GM12878 (cell line): Measurements from ENCODE around the gene SFXN5. TPM values are rescaled to one million over a fixed set of nuclear protein-coding genes. Genes with fewer than 3 reads are reported as not detected.

ENCODE experiments used
- ATAC-seq: fragments of 200-7000 bp; cut with Tn5 transposase; 3 replicates; pipeline ENCODE4 v1.9.1; 2020; ENCODE audit warnings: mild to moderate bottlenecking, moderate library complexity
- BruUV-seq: library from RNA; stranded (reverse); fragments of 400-500 nt; replicated peaks from 2 replicates; lab custom pipeline; 2021; lab: Mats Ljungman, UMichigan
- CTCF ChIA-PET: fragments of 300-600 bp; sonication (Branson Sonifier 250); formaldehyde crosslinking; extraction: SDS; loops from one replicate; lab custom pipeline; 2021; ENCODE audit warnings: inconsistent platforms; lab: Yijun Ruan, JAX
- POLR2A ChIA-PET: fragments of 350-600 bp; formaldehyde crosslinking; extraction: SDS; loops from one replicate; lab custom pipeline; 2021; ENCODE audit warnings: inconsistent platforms; lab: Charles Lee
- RAD21 ChIA-PET: fragments of 300-600 bp; sonication (Branson Sonifier 250); formaldehyde crosslinking; loops from one replicate; lab custom pipeline; 2023; ENCODE audit warnings: antibody characterized with exemption; ENCODE audit not compliant: unreplicated experiment; lab: Charles Lee
- SMC1A ChIA-PET: fragments of 300-600 bp; sonication (Branson Sonifier 250); formaldehyde crosslinking; loops from one replicate; lab custom pipeline; 2023; ENCODE audit not compliant: unreplicated experiment, uncharacterized antibody; lab: Charles Lee
- DNase-seq: peaks from one replicate; pipeline ENCODE4 v3.0.0-alpha.2; 2011; ENCODE audit warnings: low read depth, low spot score
- FAIRE-seq: peaks from 3 replicates; lab custom pipeline; 2011; peaks lifted over from hg19 to GRCh38; lab: Jason Lieb, UNC
- H2AFZ ChIP-seq: 2 replicates; pipeline ENCODE4 v1.6.0; 2011; ENCODE audit warnings: low read depth, low read length, control low read depth; ENCODE audit not compliant: control insufficient read depth
- H3K27ac ChIP-seq: 2 replicates; pipeline ENCODE4 v1.5.1; 2011; ENCODE audit warnings: control low read depth; ENCODE audit not compliant: control insufficient read depth, insufficient read depth
- H3K27me3 ChIP-seq, 2 experiments: replicated peaks in 1 of 2; 2 replicates each; pipeline versions ENCODE4 v1.6.0 to v1.6.1; 2011; ENCODE audit warnings: low read length in 1 of 2; ENCODE audit not compliant: control insufficient read depth in 2 of 2, insufficient read depth in 2 of 2
- H3K36me3 ChIP-seq, 2 experiments: 2 replicates each; pipeline ENCODE4 v1.5.1; 2011; ENCODE audit warnings: low read length in 1 of 2; ENCODE audit not compliant: control insufficient read depth in 2 of 2, insufficient read depth in 2 of 2
- H3K4me1 ChIP-seq: 2 replicates; pipeline ENCODE4 v1.6.1; 2011; ENCODE audit warnings: mild to moderate bottlenecking, low read length, moderate library complexity, mixed read lengths; ENCODE audit not compliant: control insufficient read depth, insufficient read depth
- H3K4me2 ChIP-seq: 2 replicates; pipeline ENCODE4 v1.6.0; 2011; ENCODE audit warnings: control low read depth; ENCODE audit not compliant: control insufficient read depth, insufficient read depth
- H3K4me3 ChIP-seq: fragments of 200-600 bp; sonication (generic); 2 replicates; pipeline ENCODE4 v1.5.1; 2016
- H3K79me2 ChIP-seq: 2 replicates; pipeline ENCODE4 v1.6.0; 2011; ENCODE audit warnings: low read length; ENCODE audit not compliant: control insufficient read depth, insufficient read depth
- H3K9ac ChIP-seq: 2 replicates; pipeline ENCODE4 v1.8.0; 2011; ENCODE audit warnings: low read length, control low read depth, mixed read lengths; ENCODE audit not compliant: control insufficient read depth, insufficient read depth
- H3K9me3 ChIP-seq: replicated peaks from 3 replicates; pipeline ENCODE4 v1.5.1; 2011; ENCODE audit warnings: mild to moderate bottlenecking, low read length; ENCODE audit not compliant: control insufficient read depth, insufficient read depth
- H4K20me1 ChIP-seq: 2 replicates; pipeline ENCODE4 v1.6.0; 2011; ENCODE audit not compliant: control insufficient read depth, insufficient read depth
- ATF7 ChIP-seq: fragments of 450-650 bp; IDR thresholded peaks from 2 replicates; pipeline ENCODE4 v1.6.1; 2016; ENCODE audit warnings: low read depth, mild to moderate bottlenecking
- BCLAF1 ChIP-seq: fragments of 450-650 bp; IDR thresholded peaks from 2 replicates; pipeline ENCODE4 v1.6.1; 2017; ENCODE audit warnings: antibody characterized with exemption, mild to moderate bottlenecking, moderate library complexity
- CEBPB ChIP-seq, 2 experiments: fragments of 150-350 bp in 1 of 2; IDR thresholded peaks; 2 replicates each; pipeline ENCODE4 v1.6.1; 2012 to 2014; ENCODE audit warnings: low read depth in 2 of 2, low read length in 2 of 2, borderline replicate concordance in 1 of 2, inconsistent platforms in 1 of 2
- E2F4 ChIP-seq: IDR thresholded peaks from 2 replicates; pipeline ENCODE4 v1.6.1; 2012; ENCODE audit warnings: low read depth, low read length, improper control_type of control experiment
- HDAC6 ChIP-seq: fragments of 200-600 bp; sonication (generic); IDR thresholded peaks from one replicate; pipeline ENCODE4 v1.8.0; 2017; ENCODE audit warnings: antibody characterized with exemption; ENCODE audit not compliant: unreplicated experiment
- KAT2A ChIP-seq: conservative IDR thresholded peaks from 2 replicates; pipeline ENCODE4 v1.6.1; 2011; ENCODE audit warnings: low read depth, low read length; ENCODE audit not compliant: control insufficient read depth
- NFYB ChIP-seq: IDR thresholded peaks from 2 replicates; pipeline ENCODE4 v1.6.1; 2011; ENCODE audit warnings: low read depth, mild to moderate bottlenecking, low read length, improper control_type of control experiment, moderate library complexity; ENCODE audit not compliant: insufficient read depth
- PAX5 ChIP-seq: IDR thresholded peaks from 2 replicates; pipeline ENCODE4 v1.6.1; 2011; ENCODE audit warnings: low read depth, low read length, borderline replicate concordance
- PAX8 ChIP-seq: fragments of 450-650 bp; IDR thresholded peaks from 2 replicates; pipeline ENCODE4 v1.6.1; 2017; ENCODE audit warnings: mild to moderate bottlenecking, moderate library complexity
- RAD21 ChIP-seq: IDR thresholded peaks from 2 replicates; pipeline ENCODE4 v1.6.1; 2011; ENCODE audit warnings: mild to moderate bottlenecking, low read depth, low read length, moderate library complexity; ENCODE audit not compliant: insufficient read depth
- SMC3 ChIP-seq: IDR thresholded peaks from 2 replicates; pipeline ENCODE4 v1.6.1; 2011; ENCODE audit warnings: low read length, improper control_type of control experiment, borderline replicate concordance
- SP1 ChIP-seq: IDR thresholded peaks from one replicate; pipeline ENCODE4 v1.6.1; 2011; ENCODE audit warnings: low read depth, low read length
- ZNF24 ChIP-seq: fragments of 450-650 bp; IDR thresholded peaks from 2 replicates; pipeline ENCODE4 v1.6.1; 2017; ENCODE audit warnings: antibody characterized with exemption, mild to moderate bottlenecking
- WGBS: methylation state at CpG from one replicate; pipeline ENCODE4 v1.1.6; 2016; ENCODE audit warnings: low lambda C conversion rate; ENCODE audit not compliant: insufficient replicate concordance, insufficient coverage; ENCODE audit errors: missing lambda C conversion rate; 5-methylcytosine and 5-hydroxymethylcytosine counted together
- in situ Hi-C: fragments of 300-500 bp; cut with MboI; formaldehyde crosslinking; loops from 9 replicates; pipeline ENCODE4 v1.14.3; 2018; ENCODE audit warnings: mixed read lengths
- intact Hi-C: fragments of 100-400 bp; cut with micrococcal nuclease; formaldehyde crosslinking; loops from one replicate; pipeline ENCODE4 v1.14.2; 2022; ENCODE audit not compliant: unreplicated experiment
- polyA plus RNA-seq, 11 experiments: library from polyadenylated mRNA; depleted of rRNA in 4 of 11; unstranded in 6 of 11; stranded (reverse) in 5 of 11; fragments of >200 nt; fragmentation: Nextera tagmentation in 4 of 11; fragmentation: Illumina TruSeq in 1 of 11; extraction: Ambion mirVana in 4 of 11; extraction: Trizol in 1 of 11; gene quantifications; 1 replicate in 1 of 11; 2 replicates in 10 of 11; pipeline versions ENCODE4 v1.2.1 to v1.2.3, GENCODE V29; 2011 to 2016; ENCODE audit warnings: inconsistent platforms in 2 of 11, missing spikeins in 2 of 11, low read depth in 1 of 11
- total RNA-seq, 4 experiments: library from RNA; depleted of rRNA in 3 of 4; stranded (reverse); fragments of >200 nt in 3 of 4; fragmentation: Illumina TruSeq in 1 of 4; extraction: Trizol in 1 of 4; gene quantifications; 2 replicates each; pipeline versions ENCODE4 v1.2.1 to v1.2.3, GENCODE V29; 2013 to 2021

SFXN5 gene
- total and polyA plus RNA-seq, 10 of the 15 experiments (the other 5 are each of a cell fraction or from before 2014, with no cell fraction given), result 3.3 to 15.9 (median 11.2) TPM

- in situ Hi-C loops, result no loop called here
- no peaks in the 10 kb centered on the region for H3K4me1 ChIP-seq
- WGBS, result 23% methylated on average over 1 of the region's 1 CpG
- no peak overlapping the region for H3K4me2 ChIP-seq
- no peak overlapping the region for H3K9ac ChIP-seq
- DNase-seq, result no peak
- no peaks in the 10 kb centered on the region for H4K20me1 ChIP-seq
- no peak for TF ChIP-seq E2F4
- TF ChIP-seq HDAC6, result no peak
- no peak for TF ChIP-seq BCLAF1
- no peak for TF ChIP-seq ZNF24
- TF ChIP-seq SMC3, result no peak
- no peak for TF ChIP-seq NFYB
- TF ChIP-seq RAD21, result no peak
- TF ChIP-seq CEBPB (IDR thresholded peaks at IDR 0.05; ENCODE audit: borderline replicate concordance in 1 of 2, low read depth in 2 of 2, low read length in 2 of 2), result no peak
- TF ChIP-seq KAT2A, result no peak
- no peak for TF ChIP-seq ATF7
- TF ChIP-seq PAX5, result no peak
- TF ChIP-seq SP1, result no peak
- no peak for TF ChIP-seq PAX8
- ChIA-PET RAD21 (no interaction called here), CTCF (interaction anchor here (1.2 kb wide), 1 partner anchor 12 kb away, joined by 3 read pairs; no protein-coding TSS in a partner anchor), POLR2A (no interaction called here), SMC1A (no interaction called here)
- H3K27me3 ChIP-seq, result no peaks in the 10 kb centered on the region
- no peak overlapping the region for H3K4me3 ChIP-seq
- intact Hi-C loops, result no loop called here
- no peak overlapping the region for H3K27ac ChIP-seq
- ATAC-seq, result no peak
- no TSS peak for BruUV-seq
- no peaks in the 10 kb centered on the region for H3K79me2 ChIP-seq
- no peaks in the 10 kb centered on the region for H3K36me3 ChIP-seq
- no peaks in the 10 kb centered on the region for H3K9me3 ChIP-seq
- no peak overlapping the region for H2AFZ ChIP-seq
- no peak for FAIRE-seq
Measured at GRCh38 chr2:73023497-73023896, 48.0 kb downstream of the SFXN5 start.
